C4-2B (cell line): ENCODE data around the gene AP3M1.

Experiments used
- H3K27ac ChIP-seq: fragments of 450-650 bp; 2 replicates; pipeline ENCODE4 v1.5.1; 2017
- CTCF ChIP-seq: fragments of 450-650 bp; conservative IDR thresholded peaks from 2 replicates; pipeline ENCODE4 v1.5.1; 2017; ENCODE audit warnings: mild to moderate bottlenecking
- ZFX ChIP-seq: fragments of 450-650 bp; IDR thresholded peaks from 2 replicates; pipeline ENCODE4 v1.6.1; 2017

Gene AP3M1

GRCh38 chr10:74099420-74099819 lies 51.2 kb downstream of the AP3M1 start:
- no peak for TF ChIP-seq ZFX
- no peak for TF ChIP-seq CTCF
- H3K27ac ChIP-seq = no peak overlapping the region

GRCh38 chr10:74097776-74098175 lies 52.9 kb downstream of the AP3M1 start:
- no peak overlapping the region for H3K27ac ChIP-seq
- TF ChIP-seq CTCF = no peak

- TF ChIP-seq ZFX (no peak), CTCF (no peak)
- no peak overlapping the region for H3K27ac ChIP-seq
These were observed 53.9 kb downstream of the AP3M1 start for GRCh38 chr10:74096777-74097176.

DNA sequence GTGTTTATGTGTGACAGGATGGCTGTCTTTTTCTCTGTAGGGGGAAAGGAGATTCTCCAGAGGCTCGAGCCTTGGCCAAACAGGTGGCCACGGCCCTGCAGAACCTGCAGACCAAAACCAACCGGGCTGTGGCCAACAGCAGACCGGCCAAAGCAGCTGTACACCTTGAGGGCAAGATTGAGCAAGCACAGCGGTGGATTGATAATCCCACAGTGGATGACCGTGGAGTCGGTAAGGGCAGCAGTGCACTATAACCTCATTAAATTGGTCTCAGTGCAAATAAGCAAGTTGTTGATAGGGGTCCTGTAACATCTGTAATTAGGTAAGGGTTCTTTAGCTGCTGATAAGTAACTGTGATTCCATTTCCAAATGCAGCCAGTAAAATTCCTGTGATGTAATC lies 56.4 kb downstream of the AP3M1 start:
- H3K27ac ChIP-seq = no peak overlapping the region
- TF ChIP-seq CTCF (no peak), ZFX (no peak)

DNA sequence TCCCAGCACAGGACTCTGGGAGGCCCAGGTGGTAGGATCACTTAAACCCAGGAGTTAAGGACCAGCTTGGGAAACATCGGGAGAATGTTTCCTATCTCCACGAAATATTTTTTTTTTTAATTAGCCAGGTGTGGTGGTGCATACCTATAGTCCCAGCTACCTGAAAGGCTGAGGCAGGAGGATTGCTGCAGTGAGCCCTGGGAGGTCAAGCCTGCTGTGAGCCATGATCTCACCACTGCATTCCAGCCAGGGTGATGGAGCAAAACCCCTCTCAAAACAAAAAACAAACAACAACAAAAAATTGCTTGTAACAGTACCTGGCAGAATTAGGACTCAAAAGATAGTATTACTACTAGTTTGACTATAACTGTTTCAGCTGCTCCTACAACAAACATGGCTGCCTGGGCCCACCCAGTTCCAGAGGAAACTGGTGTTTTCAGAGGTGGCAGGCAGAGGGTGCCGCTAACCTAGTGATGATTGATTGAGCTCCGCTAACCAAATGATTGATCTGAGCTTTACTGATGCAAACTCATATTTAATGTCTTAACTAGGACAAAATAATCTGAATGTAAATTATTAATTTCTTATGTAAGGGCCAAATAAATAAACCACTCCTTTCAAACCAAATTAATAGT lies 57.0 kb downstream of the AP3M1 start:
- TF ChIP-seq CTCF (no peak), ZFX (no peak)
- H3K27ac ChIP-seq = no peak overlapping the region

GRCh38 chr10:74092372-74092771 lies 58.3 kb downstream of the AP3M1 start:
- H3K27ac ChIP-seq = no peak overlapping the region
- no peak for TF ChIP-seq ZFX
- no peak for TF ChIP-seq CTCF

DNA sequence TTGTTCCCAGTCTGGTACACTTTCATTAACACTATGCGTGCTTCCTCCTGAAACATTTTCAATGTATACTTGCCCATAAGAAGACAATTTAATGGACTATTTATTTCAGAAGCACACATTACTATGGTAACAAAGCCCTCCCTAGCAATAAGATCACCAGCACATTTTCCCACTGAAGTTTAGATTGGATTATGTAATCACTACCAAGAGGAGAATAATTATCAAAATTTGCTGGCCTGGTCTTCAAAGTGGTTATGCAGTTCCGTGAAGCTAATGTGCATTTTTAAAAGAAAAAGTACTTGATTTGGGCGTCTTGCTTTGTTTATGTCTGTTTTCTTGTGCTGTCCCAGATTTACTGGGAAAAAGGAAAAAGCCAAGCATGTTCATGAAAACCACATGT lies 61.9 kb downstream of the AP3M1 start:
- no peak for TF ChIP-seq ZFX
- TF ChIP-seq CTCF = no peak
- no peak overlapping the region for H3K27ac ChIP-seq
